Stimulated activated CD4-positive, alpha-beta T cell treated with anti-CD3 and anti-CD28 coated beads, Interleukin-4, amount 100 ng/mL, for 1 hour (primary cell): ENCODE results near the gene GLT6D1.

Source experiments
- DNase-seq: peaks from one replicate; pipeline ENCODE4 v3.0.0-alpha.2; 2020

The GLT6D1 gene

DNA sequence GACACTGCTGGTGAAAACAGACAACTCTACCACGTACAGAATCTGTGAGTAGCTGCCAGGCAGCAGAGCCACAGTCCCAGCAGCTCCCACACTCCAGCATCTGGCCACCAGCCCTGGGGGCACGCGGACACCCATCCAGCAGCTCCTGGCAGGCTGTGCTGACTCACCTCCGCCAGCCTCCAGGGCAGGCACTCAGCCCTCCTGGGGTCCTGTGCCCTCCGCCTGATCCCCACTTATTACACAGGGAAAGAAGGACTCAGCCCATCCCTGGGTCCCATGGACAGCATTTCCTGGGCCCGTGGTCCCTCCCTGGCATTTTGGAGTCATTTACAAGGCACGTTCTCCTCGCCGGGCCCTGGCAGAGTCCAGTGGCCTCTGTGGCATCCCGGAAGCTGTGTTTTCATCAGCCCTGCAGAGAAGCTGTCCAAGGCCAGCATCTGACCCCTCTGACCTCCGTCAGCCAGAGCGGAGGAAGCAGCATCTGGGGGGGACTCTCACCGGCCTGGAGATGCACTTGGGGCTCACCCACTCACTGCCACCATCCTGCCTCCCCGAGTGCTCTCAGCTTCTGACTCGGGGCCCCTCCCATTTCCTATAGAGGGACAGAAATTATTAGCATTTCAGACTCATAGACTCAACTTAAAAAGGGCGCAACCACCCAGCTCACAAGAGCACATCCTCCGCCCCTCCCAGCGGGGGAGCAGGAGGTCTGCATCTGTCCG, 56.2 kb downstream of the GLT6D1 start:
- no peak for DNase-seq

GRCh38 chr9:135582541-135582940, 56.8 kb downstream of the GLT6D1 start:
- DNase-seq = no peak

DNA sequence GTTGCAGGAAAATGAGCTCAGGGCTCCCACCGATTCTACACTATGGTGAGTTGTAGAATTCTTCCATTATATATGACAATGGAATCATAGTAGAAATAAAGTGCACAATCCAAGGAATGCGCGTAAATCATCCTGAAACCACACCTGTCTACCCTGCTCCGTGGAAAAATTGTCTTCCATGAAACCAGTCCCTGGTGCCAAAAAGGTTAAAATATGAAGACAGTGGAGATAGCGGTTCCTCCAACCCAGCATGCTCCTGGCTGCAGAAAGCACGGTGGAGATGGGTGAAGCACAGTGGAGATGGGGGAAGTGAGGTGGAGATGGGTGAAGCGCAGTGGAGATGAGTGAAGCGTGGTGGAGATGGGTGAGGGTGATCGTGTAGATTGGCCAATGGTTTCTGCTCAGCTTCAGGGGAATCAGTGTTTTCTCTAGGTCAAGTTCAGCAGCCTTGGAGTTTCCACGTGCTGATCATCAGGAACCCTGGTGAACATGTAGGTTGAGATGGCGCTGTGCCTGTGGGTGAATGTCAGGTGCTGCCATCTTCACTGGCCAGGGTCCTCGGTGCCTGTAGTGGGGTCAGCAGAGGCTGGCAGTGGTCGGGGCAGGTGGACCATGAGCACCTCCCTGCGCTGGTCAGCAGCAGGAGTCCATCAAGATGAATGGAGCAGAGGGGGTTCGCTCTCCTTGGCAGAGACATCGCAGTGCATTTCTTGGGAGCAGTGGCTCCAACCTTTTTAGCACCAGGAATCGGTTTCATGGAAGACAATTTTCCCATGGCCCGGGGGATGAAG, 57.5 kb downstream of the GLT6D1 start:
- no peak for DNase-seq

DNA sequence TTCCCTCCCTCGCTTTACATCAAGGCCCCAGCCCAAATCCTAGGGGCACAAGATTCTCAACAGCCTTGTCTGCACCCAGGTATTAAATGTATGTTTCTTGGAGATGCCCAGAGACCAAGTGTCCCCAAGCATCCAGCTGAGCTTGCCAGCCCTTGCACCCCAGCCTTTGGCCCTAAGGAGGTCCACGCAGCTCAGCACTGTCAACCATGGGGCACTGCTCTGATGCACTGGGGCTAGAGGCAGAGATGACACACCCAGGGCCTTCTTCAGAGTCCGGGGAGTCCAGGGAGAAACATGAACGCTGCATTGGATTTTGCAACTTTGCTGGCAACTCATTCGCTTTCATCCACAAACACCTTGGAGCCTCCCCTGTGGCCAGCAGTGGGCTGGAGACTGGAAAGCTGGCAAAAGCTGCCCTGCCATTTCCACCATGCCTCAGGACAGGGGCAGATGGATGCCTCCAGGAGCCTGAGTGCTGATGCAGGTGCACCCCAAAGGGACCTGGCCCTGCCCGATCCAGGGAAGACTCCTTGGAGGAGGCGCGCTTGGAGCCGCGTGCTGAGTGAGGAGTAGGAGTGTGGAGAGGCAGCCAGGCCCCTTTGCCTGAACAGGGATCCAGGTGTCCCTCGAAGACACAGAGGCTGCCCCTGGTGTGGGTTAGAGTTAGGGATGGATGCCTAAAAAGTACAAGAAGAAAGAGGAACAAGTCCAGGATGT, 58.5 kb downstream of the GLT6D1 start:
- no peak for DNase-seq

GRCh38 chr9:135579889-135580660, 59.3 kb downstream of the GLT6D1 start:
- no peak for DNase-seq

GRCh38 chr9:135579356-135579755, 60.0 kb downstream of the GLT6D1 start:
- no peak for DNase-seq

GRCh38 chr9:135577256-135577655, 62.1 kb downstream of the GLT6D1 start:
- DNase-seq = no peak

DNA sequence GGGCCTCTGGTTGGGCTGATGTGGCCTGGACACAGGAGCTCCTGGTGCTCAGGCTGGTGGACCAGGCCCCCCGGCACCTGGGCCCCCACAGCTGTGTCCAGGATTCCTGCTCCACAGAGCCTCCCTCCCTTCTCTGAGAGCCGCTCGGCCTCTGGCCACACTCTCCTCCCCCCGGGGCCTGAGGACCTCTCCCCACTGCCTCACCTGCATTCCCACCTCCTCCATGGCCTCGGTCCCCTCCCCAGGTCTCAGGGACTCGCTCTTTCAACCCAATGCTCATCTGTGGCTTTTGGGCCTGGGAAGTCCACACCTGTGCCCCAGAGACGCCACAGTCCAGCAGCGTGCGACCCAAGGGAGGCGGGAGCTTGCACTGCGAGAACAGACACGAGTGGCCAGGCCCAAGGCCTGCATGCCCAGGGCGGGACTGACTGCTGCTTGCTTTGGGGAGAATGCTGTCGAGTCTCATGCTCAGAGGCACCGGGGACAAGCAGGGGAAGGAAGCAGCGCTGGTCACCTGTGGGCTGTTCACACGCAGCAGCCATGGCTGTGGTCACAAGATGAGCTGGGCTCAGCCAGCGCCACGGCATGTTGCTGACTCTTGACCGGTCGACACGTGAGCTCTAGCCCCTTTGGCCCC, 63.2 kb downstream of the GLT6D1 start:
- DNase-seq = no peak

DNA sequence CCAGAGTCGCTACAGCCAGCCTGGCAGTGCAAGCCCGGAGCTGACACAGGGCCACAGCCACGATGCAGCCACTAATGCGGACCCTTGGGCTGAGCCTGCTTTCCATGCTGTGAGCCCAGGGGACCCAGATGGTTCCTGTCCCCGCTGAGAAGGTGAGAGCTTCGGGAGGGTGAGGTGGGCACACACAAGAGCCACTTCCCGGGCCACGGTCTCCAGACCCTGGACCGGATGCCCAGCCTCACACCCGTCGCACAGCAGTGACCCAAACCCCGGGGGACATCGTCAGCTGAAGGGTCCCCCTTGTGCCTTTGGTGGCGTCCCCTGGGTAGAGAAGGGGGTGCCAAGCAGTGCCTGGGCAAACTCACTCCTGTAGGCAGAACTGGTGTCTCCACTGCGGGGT, 64.4 kb downstream of the GLT6D1 start:
- no peak for DNase-seq

DNA sequence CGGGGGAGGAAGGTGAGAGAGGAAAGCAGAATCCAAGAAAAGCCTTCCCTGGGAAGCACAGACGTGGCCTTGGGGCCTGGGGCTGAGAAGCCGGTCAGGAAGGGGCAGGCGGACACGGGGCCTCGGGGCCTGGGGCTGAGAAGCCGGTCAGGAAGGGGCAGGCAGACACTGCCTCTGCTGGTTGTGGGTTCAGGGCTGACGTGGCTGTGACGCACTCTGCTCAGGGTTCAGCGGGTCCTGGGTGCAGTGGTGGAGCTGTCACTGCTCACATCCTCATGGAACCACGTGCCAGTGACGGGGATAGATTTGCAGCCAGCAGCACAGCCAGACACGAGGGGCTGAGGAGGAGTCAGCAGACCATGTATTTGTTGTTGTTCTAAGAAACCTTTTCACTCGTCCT, 65.0 kb downstream of the GLT6D1 start:
- DNase-seq = no peak
